Brain microvascular endothelial cell (primary cell): ENCODE results near the gene UBE2G2.

ENCODE experiments used
- DNase-seq: peaks from one replicate; pipeline ENCODE4 v3.0.0-alpha.2; 2020
- H3K27ac ChIP-seq: fragments of 250-450 bp; sonication (Bioruptor Pico); 2 replicates; pipeline ENCODE4 v1.5.1; 2020; ENCODE audit warnings: mild to moderate bottlenecking, moderate library complexity
- H3K27me3 ChIP-seq: fragments of 250-450 bp; sonication (Bioruptor Pico); replicated peaks from 2 replicates; pipeline ENCODE4 v1.5.1; 2020; ENCODE audit warnings: mild to moderate bottlenecking
- H3K36me3 ChIP-seq: fragments of 250-450 bp; sonication (Bioruptor Pico); replicated peaks from 2 replicates; pipeline ENCODE4 v1.5.1; 2020; ENCODE audit warnings: mild to moderate bottlenecking
- H3K4me3 ChIP-seq: 2 replicates; pipeline ENCODE4 v1.5.1; 2011; ENCODE audit warnings: low read depth, mild to moderate bottlenecking, control low read depth, low read length, moderate library complexity
- in situ Hi-C: cut with HindIII; loops from 2 replicates; pipeline ENCODE4 v1.10.0; 2017; ENCODE audit warnings: low sequenced_read_pairs, low pct_ligation_motif_present
- TF ChIP-seq, protein P1 (sequence below): IDR thresholded peaks from 2 replicates; pipeline ENCODE4 v1.5.1; 2011; ENCODE audit warnings: low read depth, mild to moderate bottlenecking, moderate library complexity, low read length, control low read depth, inconsistent platforms; ENCODE audit errors: missing control alignments

Gene UBE2G2

DNA sequence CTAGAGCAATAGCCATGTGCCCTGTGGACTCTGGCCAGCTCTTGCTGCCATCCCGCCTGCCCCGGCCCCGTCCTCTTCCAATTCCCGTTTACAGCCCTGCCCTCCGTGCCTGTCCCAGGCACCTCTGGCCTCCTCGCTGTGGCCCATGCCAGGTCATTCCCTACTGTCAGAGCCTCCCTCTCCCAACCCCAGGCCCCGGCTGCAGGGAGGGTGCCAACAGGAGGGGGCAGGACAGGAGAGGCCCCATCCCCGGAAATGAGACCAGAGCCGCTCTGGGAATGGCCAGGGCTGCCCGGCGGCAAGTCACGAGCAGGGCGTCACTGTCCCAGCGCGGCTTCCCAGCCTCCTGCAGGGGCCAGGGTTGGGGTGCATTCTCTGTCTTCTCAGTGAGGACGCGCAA lies 66.8 kb downstream of the UBE2G2 start:
- H3K27ac ChIP-seq = no peak overlapping the region
- no peak for DNase-seq
- H3K4me3 ChIP-seq = no peak overlapping the region
- H3K27me3 ChIP-seq = no peaks in the 10 kb centered on the region
- TF ChIP-seq, protein P1, sequence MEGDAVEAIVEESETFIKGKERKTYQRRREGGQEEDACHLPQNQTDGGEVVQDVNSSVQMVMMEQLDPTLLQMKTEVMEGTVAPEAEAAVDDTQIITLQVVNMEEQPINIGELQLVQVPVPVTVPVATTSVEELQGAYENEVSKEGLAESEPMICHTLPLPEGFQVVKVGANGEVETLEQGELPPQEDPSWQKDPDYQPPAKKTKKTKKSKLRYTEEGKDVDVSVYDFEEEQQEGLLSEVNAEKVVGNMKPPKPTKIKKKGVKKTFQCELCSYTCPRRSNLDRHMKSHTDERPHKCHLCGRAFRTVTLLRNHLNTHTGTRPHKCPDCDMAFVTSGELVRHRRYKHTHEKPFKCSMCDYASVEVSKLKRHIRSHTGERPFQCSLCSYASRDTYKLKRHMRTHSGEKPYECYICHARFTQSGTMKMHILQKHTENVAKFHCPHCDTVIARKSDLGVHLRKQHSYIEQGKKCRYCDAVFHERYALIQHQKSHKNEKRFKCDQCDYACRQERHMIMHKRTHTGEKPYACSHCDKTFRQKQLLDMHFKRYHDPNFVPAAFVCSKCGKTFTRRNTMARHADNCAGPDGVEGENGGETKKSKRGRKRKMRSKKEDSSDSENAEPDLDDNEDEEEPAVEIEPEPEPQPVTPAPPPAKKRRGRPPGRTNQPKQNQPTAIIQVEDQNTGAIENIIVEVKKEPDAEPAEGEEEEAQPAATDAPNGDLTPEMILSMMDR = no peak
- no peaks in the 10 kb centered on the region for H3K36me3 ChIP-seq
- in situ Hi-C loops = no loop called here

- Histone ChIP-seq H3K27ac (no peak overlapping the region), H3K27me3 (no peaks in the 10 kb centered on the region), H3K36me3 (no peaks in the 10 kb centered on the region), H3K4me3 (no peak overlapping the region)
- in situ Hi-C loops = no loop called here
- TF ChIP-seq, protein P1 = no peak
- no peak for DNase-seq
These were observed 67.4 kb downstream of the UBE2G2 start for GRCh38 chr21:44734026-44734745.

GRCh38 chr21:44732956-44733355 lies 68.7 kb downstream of the UBE2G2 start:
- Histone ChIP-seq H3K36me3 (no peaks in the 10 kb centered on the region), H3K27ac (no peak overlapping the region), H3K4me3 (no peak overlapping the region), H3K27me3 (no peaks in the 10 kb centered on the region)
- TF ChIP-seq, protein P1 = no peak
- in situ Hi-C loops = no loop called here
- no peak for DNase-seq

DNA sequence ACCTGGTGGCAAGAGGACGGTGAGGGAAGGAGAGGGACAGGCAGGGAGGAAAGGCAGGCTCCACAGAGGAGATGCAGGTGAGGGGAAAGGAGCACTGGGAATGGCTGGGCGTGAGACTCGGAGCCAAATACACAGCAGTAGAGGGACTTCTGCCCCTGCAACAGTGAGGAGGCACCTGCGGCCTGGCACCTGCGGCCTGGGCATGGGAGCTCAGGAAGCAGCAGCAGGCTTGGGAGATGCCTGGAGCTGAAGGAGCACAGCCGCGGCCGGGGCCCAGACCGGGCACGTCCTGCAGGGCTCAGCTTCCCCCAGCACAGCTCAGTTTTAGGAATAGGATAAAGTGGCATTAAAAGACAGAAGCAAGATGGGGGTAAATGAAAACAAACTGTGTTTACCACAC lies 69.4 kb downstream of the UBE2G2 start:
- no peak for DNase-seq
- Histone ChIP-seq H3K27me3 (no peaks in the 10 kb centered on the region), H3K27ac (no peak overlapping the region), H3K36me3 (no peaks in the 10 kb centered on the region), H3K4me3 (no peak overlapping the region)
- in situ Hi-C loops = no loop called here
- TF ChIP-seq, protein P1 = no peak

DNA sequence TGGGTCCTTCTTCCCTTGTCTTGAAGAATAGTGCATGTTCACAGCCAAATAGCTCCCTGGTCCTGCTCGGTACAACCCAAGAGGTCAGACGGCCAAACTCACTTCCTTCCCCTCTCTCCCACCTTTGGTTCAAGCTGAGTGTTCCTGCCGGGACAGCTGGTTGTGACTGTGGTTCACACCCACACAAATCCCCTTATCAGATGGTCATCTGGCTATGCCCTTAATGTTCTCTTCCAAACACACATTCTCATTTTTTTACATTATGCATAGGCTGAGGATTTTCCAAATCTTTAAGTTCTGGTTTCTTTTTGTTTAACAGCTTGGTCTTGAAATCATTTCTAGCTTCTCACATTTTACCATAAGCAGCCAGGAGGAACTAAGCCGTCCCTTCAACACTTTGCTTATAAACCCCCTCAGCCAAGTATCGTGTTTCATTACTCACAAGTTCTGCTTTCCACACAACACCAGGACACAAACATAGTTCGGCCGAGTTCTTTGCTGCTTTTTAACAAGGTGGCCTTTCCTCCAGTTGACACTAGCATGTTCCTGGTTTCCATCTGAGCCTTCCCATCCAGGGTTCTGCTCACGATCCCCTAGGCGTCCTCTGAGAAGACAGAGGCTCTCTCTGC lies 70.6 kb downstream of the UBE2G2 start:
- Histone ChIP-seq H3K4me3 (no peak overlapping the region), H3K27me3 (peaks cover 2% of the 10 kb centered on the region), H3K27ac (no peak overlapping the region), H3K36me3 (no peaks in the 10 kb centered on the region)
- TF ChIP-seq, protein P1 = no peak
- in situ Hi-C loops = no loop called here
- no peak for DNase-seq
